Forelimb muscle (tissue), 1 donor: ENCODE results near the gene MEIOSIN. TPM values are rescaled to one million over a fixed set of nuclear protein-coding genes. Genes with fewer than 3 reads are reported as not detected.
"Not testable (repeated sequence)": the region's sequence is repeated elsewhere in the genome, so short reads cannot be mapped to it uniquely, and the experiment has no call there.

Experiments used
- DNase-seq: peaks from one replicate; pipeline ENCODE4 v3.0.0-alpha.2; 2013; ENCODE audit warnings: low read depth
- polyA plus RNA-seq: library from polyadenylated mRNA; unstranded; fragments of 120-200 nt; gene quantifications from one replicate; pipeline ENCODE4 v1.2.1, GENCODE V29; 2013; ENCODE audit not compliant: insufficient read length

The MEIOSIN gene
- polyA plus RNA-seq, 1 donor: not detected

DNA sequence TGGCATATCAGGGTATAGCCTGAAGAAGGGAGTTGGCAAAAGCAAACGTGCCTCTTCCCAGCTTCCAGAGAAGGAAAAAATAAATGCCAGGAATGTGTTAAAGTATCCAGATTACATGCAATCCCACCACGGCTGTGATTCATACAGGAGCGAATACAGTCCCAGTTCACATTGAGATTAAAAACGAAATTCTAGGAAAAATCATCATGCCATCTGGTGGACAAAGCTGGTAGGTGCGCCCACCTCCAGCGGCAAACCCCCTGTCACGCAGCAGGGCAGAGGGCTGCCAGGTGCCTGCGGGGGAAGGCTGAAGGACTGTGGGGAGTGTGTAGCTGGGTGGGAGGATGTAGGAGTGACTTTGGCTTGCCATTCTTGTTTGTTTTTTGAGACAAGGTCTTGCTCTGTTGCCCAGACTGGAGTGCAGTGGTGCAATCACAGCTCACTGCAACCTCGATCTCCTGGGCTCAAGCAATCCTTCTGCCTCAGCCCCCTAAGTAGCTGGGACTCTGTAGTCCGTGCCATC, 65.8 kb downstream of the MEIOSIN start:
- no peak for DNase-seq

DNA sequence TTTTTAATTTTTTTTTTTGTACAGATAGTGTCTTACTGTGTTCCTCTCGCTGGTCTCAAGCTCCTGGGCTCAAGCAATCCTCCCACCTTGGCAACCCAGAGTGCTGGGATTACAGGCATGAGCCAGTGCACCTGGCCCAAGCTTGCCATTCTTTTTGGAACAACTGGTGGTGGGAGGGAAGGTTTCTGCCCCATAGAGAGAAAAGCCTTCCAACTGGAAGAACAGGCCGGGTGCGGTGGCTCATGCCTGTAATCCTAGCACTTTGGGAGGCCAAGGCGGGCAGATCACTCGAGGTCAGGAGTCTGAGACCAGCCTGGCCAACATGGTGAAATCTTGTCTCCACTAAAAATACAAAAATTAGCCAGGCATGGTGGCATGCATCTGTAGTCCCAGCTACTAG, 66.3 kb downstream of the MEIOSIN start:
- not testable (repeated sequence) for DNase-seq

DNA sequence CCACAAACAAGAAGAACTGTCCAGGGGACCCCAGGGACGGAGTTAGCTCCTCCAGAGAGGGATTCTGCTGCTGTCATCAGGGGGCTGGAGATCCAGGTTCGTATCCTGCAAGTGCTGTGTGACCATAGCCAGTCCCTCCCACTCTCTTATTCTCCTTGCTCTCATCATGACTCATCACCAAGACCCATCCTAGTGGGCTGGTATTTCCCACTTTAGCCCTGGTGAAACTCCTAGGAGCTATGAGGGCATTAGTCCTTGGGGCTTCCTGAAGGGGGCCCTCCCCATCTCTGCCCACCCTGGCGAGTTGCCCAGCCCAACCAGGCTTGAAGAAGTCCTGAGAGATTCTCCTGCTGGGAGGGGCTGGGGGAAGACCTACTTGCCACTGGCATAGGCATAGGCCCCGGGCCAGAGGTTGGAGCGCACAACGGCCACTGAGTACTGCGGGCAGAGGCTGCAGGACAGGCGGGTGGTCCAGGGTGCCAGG, 66.9 kb downstream of the MEIOSIN start:
- no peak for DNase-seq

DNA sequence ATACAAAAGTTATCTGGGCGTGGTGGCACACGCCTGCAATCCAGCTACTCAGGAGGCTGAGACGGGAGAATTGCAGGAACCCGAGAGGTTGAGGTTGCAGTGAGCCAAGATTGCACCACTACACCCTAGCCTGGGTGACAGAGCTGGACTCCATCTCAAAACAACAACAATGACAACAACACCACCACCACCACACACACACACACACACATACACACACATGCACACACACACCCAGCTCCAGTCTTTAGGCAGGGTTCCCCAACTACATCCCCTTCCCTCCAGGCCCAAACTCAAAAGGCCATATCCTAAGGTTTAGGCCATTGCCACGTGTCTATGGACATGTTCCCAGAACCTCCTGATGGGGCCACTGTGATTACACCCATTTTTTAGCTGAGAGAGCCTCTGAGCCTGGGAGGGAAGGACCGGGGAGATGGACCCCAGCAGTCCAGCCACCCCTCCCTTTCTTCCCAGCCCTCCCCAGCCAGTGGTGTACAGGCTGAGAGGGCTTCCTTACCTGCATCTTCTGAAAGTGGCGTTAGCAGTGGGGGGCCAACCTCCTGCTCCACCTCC, 68.5 kb downstream of the MEIOSIN start:
- no peak for DNase-seq

DNA sequence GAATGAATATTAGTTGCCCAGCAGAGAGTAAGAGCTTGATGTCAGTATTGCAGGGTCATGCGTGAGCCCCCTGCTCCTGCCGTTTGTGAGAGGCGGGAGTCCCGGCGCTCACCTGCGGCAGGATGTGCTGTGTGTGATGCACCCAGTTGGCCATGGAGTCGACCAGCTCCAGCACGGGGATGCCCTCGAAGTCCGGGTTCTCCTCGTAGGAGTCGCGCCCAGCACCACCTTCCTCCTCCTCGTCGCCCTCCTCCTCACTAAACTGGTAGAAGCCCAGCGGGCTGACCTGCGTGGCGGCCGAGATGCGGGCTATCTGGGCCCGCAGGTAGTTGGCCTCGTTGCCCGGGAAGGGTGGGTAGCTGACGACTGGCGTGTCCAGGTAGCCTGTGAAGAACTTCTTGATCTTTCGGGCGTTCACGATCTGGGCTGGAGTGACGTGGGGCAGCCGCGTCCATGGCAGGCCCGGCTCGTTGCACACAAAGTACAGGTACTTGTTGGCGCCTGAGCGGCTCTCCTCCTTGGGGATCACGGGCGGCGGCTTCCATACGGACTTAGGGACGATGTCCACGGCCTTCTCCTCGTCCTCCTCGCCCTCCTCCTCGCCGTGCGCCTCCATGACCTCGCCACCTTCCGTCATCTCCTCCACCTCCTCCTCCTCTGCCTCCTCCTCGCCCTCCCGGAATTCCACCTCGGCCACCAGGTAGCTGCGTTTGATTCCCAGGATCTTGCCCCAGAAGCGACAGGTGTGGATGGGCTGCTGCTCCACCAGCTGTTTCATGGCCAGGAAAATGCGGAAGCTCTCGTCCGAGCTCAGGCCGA, 71.1 kb downstream of the MEIOSIN start:
- no peak for DNase-seq

DNA sequence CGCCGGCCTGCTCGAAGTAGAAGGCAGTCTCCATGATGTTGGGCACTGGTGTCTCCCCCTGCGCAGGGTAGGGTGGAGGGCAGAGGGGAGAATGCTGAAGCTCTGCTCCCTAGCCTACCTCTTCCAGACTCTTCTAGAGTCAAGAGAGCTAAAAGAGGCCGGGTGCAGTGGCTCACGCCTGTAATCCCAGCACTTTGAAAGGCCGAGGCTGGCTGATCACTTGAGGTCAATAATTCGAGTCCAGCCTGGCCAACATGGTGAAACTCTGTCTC, 71.7 kb downstream of the MEIOSIN start:
- no peak for DNase-seq

DNA sequence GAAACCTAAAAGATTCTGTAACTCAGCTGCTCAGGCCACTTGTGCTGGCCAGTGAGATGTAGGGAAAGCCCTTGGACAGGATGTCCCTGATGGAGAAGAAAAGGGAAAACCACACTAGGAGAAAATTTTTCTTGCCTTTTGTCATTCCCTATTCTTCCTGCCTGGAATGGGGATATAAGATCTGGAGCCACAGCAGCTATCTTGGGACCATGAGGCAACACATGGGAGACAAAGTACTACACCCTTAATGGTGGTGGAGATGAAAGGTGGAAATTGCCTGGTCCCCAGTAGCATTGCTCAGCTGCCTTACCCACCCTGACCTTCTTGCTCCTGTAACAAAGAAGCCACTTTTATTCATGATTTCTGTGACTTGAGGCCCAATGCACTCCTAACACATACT, 72.5 kb downstream of the MEIOSIN start:
- DNase-seq: no peak

DNA sequence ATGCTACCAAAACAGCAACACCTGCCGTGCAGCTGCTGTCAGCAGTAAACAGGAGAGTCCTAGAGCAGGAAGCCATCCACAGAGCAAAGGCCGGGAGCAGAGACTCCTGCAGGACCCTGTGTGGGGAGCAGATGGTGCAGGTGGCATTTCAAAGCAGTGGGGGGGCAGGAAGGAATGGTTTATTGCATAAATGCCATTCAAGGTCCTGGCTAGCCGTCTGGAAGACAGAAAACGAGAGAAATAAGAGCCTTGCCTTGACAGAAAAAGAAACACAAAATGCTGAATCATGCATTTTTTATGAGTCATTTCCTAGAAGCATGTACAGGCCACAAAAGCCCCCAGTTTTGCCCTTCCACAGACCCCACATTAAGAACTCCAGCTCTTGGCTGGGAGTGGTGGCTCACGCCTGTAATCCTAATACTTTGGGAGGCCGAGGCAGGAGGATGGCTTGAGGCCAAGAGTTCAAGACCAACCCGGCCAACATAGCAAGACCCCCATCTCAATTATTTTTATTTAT, 76.5 kb downstream of the MEIOSIN start:
- no peak for DNase-seq

DNA sequence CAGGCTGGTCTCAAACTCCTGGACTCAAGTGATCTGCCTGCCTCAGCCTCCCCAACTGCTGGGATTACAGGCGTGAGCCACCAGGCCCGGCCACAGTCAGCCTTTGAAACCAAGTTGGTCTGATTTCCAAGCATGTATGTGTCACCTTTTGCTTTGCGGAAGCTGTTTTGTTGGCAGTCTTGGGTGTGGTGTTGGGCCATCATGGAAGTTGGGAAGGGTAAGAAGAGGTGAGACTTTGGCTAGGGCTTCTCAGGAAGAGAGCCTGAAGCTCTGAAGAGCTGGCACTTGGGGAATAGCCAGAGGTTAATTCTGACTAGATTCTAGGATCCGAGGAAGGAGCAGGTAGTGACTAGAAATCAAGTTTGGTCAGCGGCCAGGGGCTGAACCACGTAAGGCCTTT, 79.1 kb downstream of the MEIOSIN start:
- DNase-seq: no peak

Other genes with a start within 250 kb of the MEIOSIN start
- gene RTN2, start 236.4 kb upstream of the MEIOSIN start, polyA plus RNA-seq: 165 TPM
- gene PPM1N, start 235.0 kb upstream of the MEIOSIN start, polyA plus RNA-seq: 1.0 TPM
- gene VASP, start 226.0 kb upstream of the MEIOSIN start, polyA plus RNA-seq: 50.8 TPM
- 7.2 TPM for gene OPA3, start 148.6 kb upstream of the MEIOSIN start, polyA plus RNA-seq
- gene GPR4, start 131.2 kb upstream of the MEIOSIN start, polyA plus RNA-seq: 1.5 TPM
- 8.9 TPM for gene EML2, start 94.0 kb upstream of the MEIOSIN start, polyA plus RNA-seq
- 0.15 TPM for gene GIPR, start 65.2 kb upstream of the MEIOSIN start, polyA plus RNA-seq
- 268 TPM for gene SNRPD2, start 41.5 kb upstream of the MEIOSIN start, polyA plus RNA-seq
- 4.4 TPM for gene QPCTL, start 40.8 kb upstream of the MEIOSIN start, polyA plus RNA-seq
- 13.5 TPM for gene FBXO46, start 2.5 kb upstream of the MEIOSIN start, polyA plus RNA-seq
- gene SIX5, start 35.8 kb downstream of the MEIOSIN start, polyA plus RNA-seq: 19.0 TPM
- gene DMPK, start 49.1 kb downstream of the MEIOSIN start, polyA plus RNA-seq: 382 TPM
- 46.3 TPM for gene DMWD, start 59.4 kb downstream of the MEIOSIN start, polyA plus RNA-seq
- gene RSPH6A, start 81.9 kb downstream of the MEIOSIN start, polyA plus RNA-seq: not detected
- 34.5 TPM for gene SYMPK, start 129.7 kb downstream of the MEIOSIN start, polyA plus RNA-seq
- not detected for gene FOXA3, start 130.9 kb downstream of the MEIOSIN start, polyA plus RNA-seq
- gene IRF2BP1, start 152.7 kb downstream of the MEIOSIN start, polyA plus RNA-seq: 17.3 TPM
- gene MYPOP, start 169.2 kb downstream of the MEIOSIN start, polyA plus RNA-seq: 4.9 TPM
- not detected for gene NANOS2, start 181.3 kb downstream of the MEIOSIN start, polyA plus RNA-seq
- gene NOVA2, start 240.4 kb downstream of the MEIOSIN start, polyA plus RNA-seq: 3.6 TPM